WI38 (cell line): ENCODE measurements around the gene SORL1.

Experiments
- H3K4me3 ChIP-seq: 2 replicates; pipeline ENCODE4 v1.5.1; 2011; ENCODE audit warnings: low read depth, mild to moderate bottlenecking, control low read depth, low read length
- TF ChIP-seq, protein P1 (sequence below): IDR thresholded peaks from 2 replicates; pipeline ENCODE4 v1.5.1; 2012; ENCODE audit warnings: low read depth, mild to moderate bottlenecking, control low read depth, low read length

Gene SORL1

DNA sequence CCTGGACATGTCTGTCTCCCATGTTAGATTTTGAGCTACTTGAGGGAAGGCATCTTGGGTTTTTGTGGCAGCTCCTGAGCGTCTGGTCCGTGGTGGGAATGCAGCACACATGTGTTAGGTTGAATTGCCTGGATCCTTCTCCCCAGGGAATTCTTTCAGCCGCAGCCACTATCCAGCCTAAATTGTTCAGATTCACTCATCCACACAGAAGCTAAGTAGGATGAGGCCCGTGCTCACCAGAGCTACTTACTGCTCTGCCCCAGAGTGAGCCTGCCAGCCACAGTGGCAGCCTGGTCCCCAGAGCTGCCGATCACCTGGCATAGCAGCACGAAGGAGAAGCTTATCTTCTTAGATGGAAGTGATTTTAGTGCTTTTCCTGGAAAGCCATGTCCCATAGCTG is 35.1 kb downstream of the SORL1 start:
- no peak overlapping the region for H3K4me3 ChIP-seq
- TF ChIP-seq, protein P1, sequence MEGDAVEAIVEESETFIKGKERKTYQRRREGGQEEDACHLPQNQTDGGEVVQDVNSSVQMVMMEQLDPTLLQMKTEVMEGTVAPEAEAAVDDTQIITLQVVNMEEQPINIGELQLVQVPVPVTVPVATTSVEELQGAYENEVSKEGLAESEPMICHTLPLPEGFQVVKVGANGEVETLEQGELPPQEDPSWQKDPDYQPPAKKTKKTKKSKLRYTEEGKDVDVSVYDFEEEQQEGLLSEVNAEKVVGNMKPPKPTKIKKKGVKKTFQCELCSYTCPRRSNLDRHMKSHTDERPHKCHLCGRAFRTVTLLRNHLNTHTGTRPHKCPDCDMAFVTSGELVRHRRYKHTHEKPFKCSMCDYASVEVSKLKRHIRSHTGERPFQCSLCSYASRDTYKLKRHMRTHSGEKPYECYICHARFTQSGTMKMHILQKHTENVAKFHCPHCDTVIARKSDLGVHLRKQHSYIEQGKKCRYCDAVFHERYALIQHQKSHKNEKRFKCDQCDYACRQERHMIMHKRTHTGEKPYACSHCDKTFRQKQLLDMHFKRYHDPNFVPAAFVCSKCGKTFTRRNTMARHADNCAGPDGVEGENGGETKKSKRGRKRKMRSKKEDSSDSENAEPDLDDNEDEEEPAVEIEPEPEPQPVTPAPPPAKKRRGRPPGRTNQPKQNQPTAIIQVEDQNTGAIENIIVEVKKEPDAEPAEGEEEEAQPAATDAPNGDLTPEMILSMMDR: no peak

GRCh38 chr11:121488170-121488569 is 36.1 kb downstream of the SORL1 start:
- TF ChIP-seq, protein P1: no peak
- H3K4me3 ChIP-seq: no peak overlapping the region

DNA sequence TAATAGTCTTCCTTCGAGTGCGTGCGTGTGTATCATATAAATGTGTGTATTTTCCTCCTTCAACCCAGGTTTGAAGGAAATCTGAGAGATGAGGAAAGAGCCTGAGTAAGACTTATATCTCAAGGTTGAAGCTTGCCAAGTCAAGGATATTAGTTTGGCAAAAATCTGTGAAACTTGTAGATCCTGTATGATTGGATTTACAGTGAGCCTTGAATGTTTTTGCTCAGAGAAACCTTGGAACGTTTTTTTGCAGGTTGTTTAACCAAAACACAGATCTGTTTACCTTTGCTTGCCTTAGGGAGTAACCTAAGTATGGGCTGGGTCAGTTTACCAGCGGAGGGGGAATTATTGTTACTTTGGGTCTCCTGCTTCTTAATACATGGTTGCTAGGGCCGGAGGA is 36.5 kb downstream of the SORL1 start:
- TF ChIP-seq, protein P1: no peak
- no peak overlapping the region for H3K4me3 ChIP-seq

GRCh38 chr11:121489823-121490222 is 37.7 kb downstream of the SORL1 start:
- TF ChIP-seq, protein P1: no peak
- no peak overlapping the region for H3K4me3 ChIP-seq

DNA sequence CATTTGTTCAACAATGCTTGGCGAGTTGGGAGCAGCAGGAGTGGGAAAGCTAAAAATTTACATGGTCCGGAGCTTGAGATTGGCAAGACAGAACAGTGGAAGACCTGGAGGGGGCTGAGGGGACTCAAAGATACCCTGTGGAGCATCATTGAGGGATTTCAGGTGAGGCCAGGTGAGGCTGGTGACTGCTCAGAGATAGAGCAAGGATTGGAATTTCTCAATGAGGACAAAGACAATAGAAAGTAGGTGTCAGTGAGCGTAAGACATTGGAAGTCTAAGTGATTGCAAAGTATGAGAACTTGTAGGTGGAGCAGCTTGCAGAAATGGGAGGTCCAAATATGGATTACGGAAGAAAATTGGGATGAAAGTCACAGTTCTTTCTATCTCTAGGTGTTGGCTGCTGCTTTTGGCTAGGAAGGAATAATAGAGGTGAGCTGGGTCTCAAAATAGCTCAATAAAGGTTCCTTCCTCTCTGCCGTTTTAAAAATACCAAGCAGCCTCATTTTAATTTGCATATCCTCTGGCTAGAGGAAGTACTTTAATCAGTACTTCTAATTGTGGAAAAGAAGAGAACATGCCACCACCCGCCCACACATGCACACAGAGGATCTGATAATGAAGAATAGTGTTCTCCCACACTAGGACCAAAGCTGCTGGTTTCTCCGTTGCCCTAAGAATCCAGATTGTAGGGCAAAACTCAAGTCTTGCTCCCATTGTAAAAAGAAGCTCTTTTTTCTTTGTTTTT is 42.4 kb downstream of the SORL1 start:
- TF ChIP-seq, protein P1: no peak
- no peak overlapping the region for H3K4me3 ChIP-seq

- no peak overlapping the region for H3K4me3 ChIP-seq
- TF ChIP-seq, protein P1: no peak
These were observed 45.3 kb downstream of the SORL1 start for GRCh38 chr11:121497176-121497998.

DNA sequence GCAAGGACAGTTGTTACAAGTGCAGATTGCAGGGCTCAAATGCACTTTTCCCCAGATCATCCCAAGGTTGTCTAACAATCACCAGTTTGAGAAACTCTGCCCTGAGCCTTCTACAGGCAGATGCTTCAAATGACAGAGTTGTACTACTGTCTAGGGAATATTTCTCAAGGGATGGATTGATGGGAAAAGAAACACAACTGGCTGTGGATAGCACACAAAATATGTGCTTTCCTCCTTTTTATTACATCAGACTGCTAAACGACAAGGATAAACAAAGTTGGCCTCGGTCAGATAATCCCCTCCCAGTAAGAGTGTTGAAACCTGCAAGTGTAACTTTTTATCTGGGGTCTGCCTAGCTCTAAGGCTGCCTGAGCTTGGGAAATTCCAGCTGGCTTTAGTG is 47.3 kb downstream of the SORL1 start:
- TF ChIP-seq, protein P1: no peak
- no peak overlapping the region for H3K4me3 ChIP-seq
